Natural killer cell (primary cell): ENCODE data around the gene CCDC17. TPM values are rescaled to one million over a fixed set of nuclear protein-coding genes. Genes with fewer than 3 reads are reported as not detected.

Experiments
- ATAC-seq, 3 donors: fragments of 150-1000 bp in 2 of 3; fragments of 200-7000 bp in 1 of 3; cut with Tn5 transposase; 1 replicate in 1 of 3; 2 replicates in 2 of 3; pipeline ENCODE4 v1.10.0; 2021; ENCODE audit warnings: mild to moderate bottlenecking in 2 of 3, moderate library complexity in 2 of 3
- DNase-seq, 2 donors: peaks; one replicate each; pipeline versions ENCODE4 v3.0.0 to v3.0.0-alpha.2; 2013 to 2021; ENCODE audit warnings: mixed read lengths in 1 of 2
- H3K27ac ChIP-seq: one replicate; pipeline ENCODE4 v1.5.1; 2013; ENCODE audit warnings: mild to moderate bottlenecking, low read length
- H3K27me3 ChIP-seq: one replicate; pipeline ENCODE4 v1.6.1; 2013; ENCODE audit warnings: low read length; ENCODE audit not compliant: control insufficient read depth, insufficient read depth
- H3K36me3 ChIP-seq: one replicate; pipeline ENCODE4 v1.6.1; 2013; ENCODE audit warnings: low read length; ENCODE audit not compliant: control insufficient read depth, insufficient read depth
- H3K4me1 ChIP-seq: one replicate; pipeline ENCODE4 v1.6.1; 2013; ENCODE audit warnings: low read length; ENCODE audit not compliant: control insufficient read depth, insufficient read depth
- H3K4me3 ChIP-seq: one replicate; pipeline ENCODE4 v1.5.1; 2013; ENCODE audit warnings: low read length
- H3K9me3 ChIP-seq: one replicate; pipeline ENCODE4 v1.6.1; 2013; ENCODE audit warnings: low read length; ENCODE audit not compliant: control insufficient read depth, insufficient read depth
- H3K27ac Mint-ChIP-seq, 2 donors: one replicate each; pipeline ENCODE4 v1.8.0; 2022; ENCODE audit warnings: mild to moderate bottlenecking in 2 of 2, mixed read lengths in 2 of 2, moderate library complexity in 1 of 2
- H3K27me3 Mint-ChIP-seq, 2 donors: one replicate each; pipeline ENCODE4 v1.8.0; 2022; ENCODE audit warnings: low read depth in 2 of 2, mixed read lengths in 2 of 2
- H3K36me3 Mint-ChIP-seq: one replicate; pipeline ENCODE4 v1.8.0; 2022; ENCODE audit warnings: mixed read lengths
- H3K4me1 Mint-ChIP-seq, 2 donors: one replicate each; pipeline ENCODE4 v1.8.0; 2022; ENCODE audit warnings: mixed read lengths in 2 of 2
- H3K4me3 Mint-ChIP-seq: one replicate; pipeline ENCODE4 v1.8.0; 2022; ENCODE audit warnings: mild to moderate bottlenecking, moderate library complexity, mixed read lengths
- H3K9me3 Mint-ChIP-seq, 2 donors: one replicate each; pipeline ENCODE4 v1.8.0; 2022; ENCODE audit warnings: mixed read lengths in 2 of 2
- CTCF ChIP-seq: fragments of 200-600 bp; IDR thresholded peaks from one replicate; pipeline ENCODE4 v1.8.0; 2022; ENCODE audit warnings: antibody characterized with exemption
- WGBS: methylation state at CpG from one replicate; pipeline ENCODE4 v1.1.7; 2013; ENCODE audit warnings: missing lambda C conversion rate; ENCODE audit not compliant: insufficient coverage; 5-methylcytosine and 5-hydroxymethylcytosine counted together
- intact Hi-C: fragments of 100-400 bp; cut with micrococcal nuclease; formaldehyde crosslinking; loops from one replicate; pipeline ENCODE4 v1.14.2; 2022
- total RNA-seq, 4 donors: library from RNA; stranded (reverse); fragments of 120-200 nt in 1 of 4; gene quantifications; one replicate each; pipeline versions ENCODE4 v1.2.3 to v1.2.4, GENCODE V29; 2013 to 2022

CCDC17 gene
- total RNA-seq, 3 donors from 2014 or later (not counting 1 experiment from before 2014, with no cell fraction given): 2.9 to 4.5 (median 3.3) TPM

GRCh38 chr1:45658171-45658570 lies 34.3 kb upstream of the CCDC17 start:
- no peaks in the 10 kb centered on the region for H3K36me3 Mint-ChIP-seq
- 100% methylated on average over 1 of the region's 2 CpGs for WGBS

GRCh38 chr1:45656573-45657226 lies 32.8 kb upstream of the CCDC17 start:
- no peaks in the 10 kb centered on the region for H3K27me3 Mint-ChIP-seq
- peaks cover 85% of the 10 kb centered on the region for H3K36me3 ChIP-seq
- H3K4me3 Mint-ChIP-seq: no peak overlapping the region
- H3K27ac Mint-ChIP-seq: no peak overlapping the region
- intact Hi-C loops: no loop called here
- 100% methylated on average over 1 of the region's 3 CpGs for WGBS
- H3K27me3 ChIP-seq: no peaks in the 10 kb centered on the region
- no peaks in the 10 kb centered on the region for H3K36me3 Mint-ChIP-seq
- H3K9me3 ChIP-seq: no peaks in the 10 kb centered on the region
- H3K4me3 ChIP-seq: no peak overlapping the region
- no peak for ATAC-seq
- H3K4me1 ChIP-seq: no peaks in the 10 kb centered on the region
- TF ChIP-seq CTCF: no peak
- no peak for DNase-seq
- H3K27ac ChIP-seq: no peak overlapping the region
- peaks cover 0 to 6% of the 10 kb centered on the region in 2 donors for H3K4me1 Mint-ChIP-seq
- no peaks in the 10 kb centered on the region for H3K9me3 Mint-ChIP-seq

More at GRCh38 chr1:45658171-45658570, 34.3 kb upstream of the CCDC17 start:
- ATAC-seq (no peak), DNase-seq (no peak)
- Histone ChIP-seq H3K36me3 (peaks cover 72% of the 10 kb centered on the region), H3K9me3 (no peaks in the 10 kb centered on the region), H3K4me3 (no peak overlapping the region), H3K4me1 (no peaks in the 10 kb centered on the region), H3K27ac (no peak overlapping the region), H3K27me3 (no peaks in the 10 kb centered on the region)
- Mint-ChIP-seq H3K27me3 (no peaks in the 10 kb centered on the region), H3K4me3 (no peak overlapping the region), H3K9me3 (no peaks in the 10 kb centered on the region), H3K27ac (no peak overlapping the region), H3K4me1 (peaks cover 10 to 18% of the 10 kb centered on the region in 2 donors)
- no peak for TF ChIP-seq CTCF
- intact Hi-C loops: no loop called here

GRCh38 chr1:45654540-45655280 lies 30.9 kb upstream of the CCDC17 start:
- H3K36me3 Mint-ChIP-seq: no peaks in the 10 kb centered on the region
- TF ChIP-seq CTCF: no peak

More at GRCh38 chr1:45654540-45655280, 30.9 kb upstream of the CCDC17 start:
- Histone ChIP-seq H3K27me3 (no peaks in the 10 kb centered on the region), H3K36me3 (peaks cover 98% of the 10 kb centered on the region), H3K27ac (no peak overlapping the region), H3K9me3 (no peaks in the 10 kb centered on the region), H3K4me1 (no peaks in the 10 kb centered on the region), H3K4me3 (no peak overlapping the region)
- Mint-ChIP-seq H3K4me1 (peaks cover 0 to 12% of the 10 kb centered on the region in 2 donors), H3K27me3 (no peaks in the 10 kb centered on the region), H3K27ac (peak overlapping the region in 1 of 2 donors; percentile 31), H3K9me3 (no peaks in the 10 kb centered on the region), H3K4me3 (no peak overlapping the region)
- DNase-seq: no peak
- ATAC-seq: no peak
- 97% methylated on average over 9 of the region's 12 CpGs for WGBS
- intact Hi-C loops: no loop called here
